ENCODE results near the gene ACTR2.
A peak's percentile ranks its signal among the peaks of the same experiment; 100 is the strongest.

ACTR2 gene

DNA sequence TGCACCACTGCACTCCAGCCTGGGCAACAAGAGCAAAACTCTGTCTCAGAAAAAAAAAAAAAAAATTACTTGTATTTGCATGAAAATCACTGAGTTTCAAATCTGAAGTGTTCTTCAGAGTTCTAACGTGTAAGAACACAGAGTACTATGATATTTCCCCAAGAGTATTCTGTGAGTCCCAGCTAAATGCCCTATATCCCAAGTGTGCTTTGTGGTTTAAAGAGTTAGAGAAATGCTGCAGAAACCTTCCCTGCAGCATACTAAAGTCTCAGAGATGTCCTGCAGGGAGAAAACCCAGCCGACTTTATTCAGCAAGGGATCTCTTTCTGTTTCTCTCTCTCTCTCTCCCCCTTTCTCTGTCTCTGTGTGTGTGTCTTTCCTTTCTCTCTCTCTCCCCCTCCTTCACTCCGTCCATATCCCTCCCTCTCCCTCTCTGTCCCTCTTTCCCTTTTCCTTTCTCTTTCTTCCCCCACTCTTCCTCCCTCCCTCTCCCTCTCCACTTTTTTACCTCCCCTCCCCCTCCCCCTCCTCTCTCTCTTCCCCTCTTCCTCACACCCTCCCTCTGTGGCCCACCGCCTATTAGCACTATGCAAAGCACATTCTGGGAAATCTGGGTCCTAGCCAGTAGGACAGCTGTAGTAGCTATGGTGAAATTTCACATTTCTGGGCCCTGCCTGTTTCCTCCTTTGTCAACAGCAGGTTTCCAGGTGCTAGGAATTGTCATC lies 54.2 kb downstream of the ACTR2 start:
- DNase-seq = no peak

DNA sequence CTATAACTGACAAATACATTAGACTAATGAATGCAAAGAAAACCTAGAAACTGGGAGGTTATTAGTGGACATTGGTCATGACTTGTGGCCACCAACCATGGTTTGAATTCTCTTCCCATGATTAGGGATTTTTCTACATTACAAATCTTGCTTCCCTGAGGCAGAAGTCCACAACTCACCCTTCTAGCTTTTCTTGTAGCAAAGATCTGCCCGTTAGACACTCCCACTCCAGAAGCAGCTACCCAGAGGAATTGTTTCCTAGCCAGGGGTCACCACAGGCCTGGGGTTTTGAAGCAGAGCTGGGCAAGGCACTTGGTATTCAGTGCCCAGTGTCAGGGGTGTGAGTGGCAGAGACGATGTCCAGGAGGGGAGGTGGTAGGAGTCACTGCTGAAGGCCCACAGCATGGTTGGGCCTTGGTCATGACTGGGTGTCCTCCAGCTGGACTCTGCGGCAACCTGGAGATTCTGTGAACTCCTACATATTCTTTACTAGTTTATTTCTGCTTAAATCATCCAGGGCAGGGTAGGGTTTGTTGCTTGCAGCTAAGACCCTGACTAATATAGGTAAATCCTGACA lies 54.9 kb downstream of the ACTR2 start:
- no peak for DNase-seq

DNA sequence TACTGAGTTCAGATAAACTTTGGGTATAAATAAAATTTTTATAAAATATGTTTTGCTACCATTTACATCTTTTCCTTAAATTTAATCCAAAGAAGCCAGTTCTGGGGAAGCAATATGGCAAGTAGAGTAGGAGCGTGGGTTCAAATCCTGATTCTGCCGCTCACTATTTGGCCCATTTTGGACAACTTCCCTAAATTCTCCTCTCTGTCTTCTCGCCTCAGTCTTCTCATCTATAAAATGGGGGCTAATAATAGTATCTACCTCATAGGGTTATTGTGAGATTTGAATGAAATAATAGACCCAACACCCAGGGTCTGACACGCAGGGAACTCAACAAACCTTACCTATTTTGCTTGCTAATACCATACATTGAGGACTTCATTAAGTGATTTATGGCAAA lies 59.7 kb downstream of the ACTR2 start:
- DNase-seq = no peak

DNA sequence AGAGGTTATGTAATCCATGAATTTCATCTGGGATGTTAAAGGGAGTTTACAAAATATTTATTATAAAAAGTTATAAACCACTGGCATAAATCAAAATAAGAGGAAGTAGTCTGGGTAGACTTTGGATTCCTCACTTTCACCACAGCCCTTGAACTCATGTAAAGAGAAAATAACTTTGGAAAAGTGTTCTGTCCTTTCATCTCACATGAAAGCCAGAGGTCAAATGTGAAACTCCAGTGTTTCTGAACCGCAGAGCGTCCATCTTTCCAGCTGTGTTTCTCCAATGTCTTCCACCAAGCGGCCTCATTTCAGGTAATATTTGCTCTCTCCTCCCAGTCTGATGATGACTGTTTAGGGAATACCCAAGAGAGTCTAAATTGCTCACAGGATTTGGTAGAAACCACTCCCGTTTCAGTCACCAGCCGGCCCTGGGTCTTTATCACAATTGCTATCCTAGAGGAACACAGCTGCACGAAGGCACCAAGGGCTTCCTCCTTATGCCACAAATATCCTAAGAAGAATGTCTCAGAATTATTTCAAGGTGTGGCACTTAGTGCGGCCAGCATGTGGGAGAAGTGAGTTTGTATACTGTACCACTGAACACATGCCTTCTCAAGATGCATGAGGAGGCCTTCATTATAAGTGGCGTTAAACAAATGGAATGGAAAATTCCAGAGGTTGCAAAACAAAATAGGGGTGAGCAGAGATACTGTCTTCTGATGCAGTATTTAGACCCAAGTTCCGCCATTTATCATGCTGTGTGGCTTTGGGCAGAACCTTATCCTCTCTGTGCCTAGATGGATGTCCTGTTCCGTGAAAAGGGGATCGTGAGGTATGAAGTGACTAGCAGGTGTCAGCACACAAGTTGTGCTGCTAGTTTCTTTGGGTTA lies 63.8 kb downstream of the ACTR2 start:
- DNase-seq = no peak

DNA sequence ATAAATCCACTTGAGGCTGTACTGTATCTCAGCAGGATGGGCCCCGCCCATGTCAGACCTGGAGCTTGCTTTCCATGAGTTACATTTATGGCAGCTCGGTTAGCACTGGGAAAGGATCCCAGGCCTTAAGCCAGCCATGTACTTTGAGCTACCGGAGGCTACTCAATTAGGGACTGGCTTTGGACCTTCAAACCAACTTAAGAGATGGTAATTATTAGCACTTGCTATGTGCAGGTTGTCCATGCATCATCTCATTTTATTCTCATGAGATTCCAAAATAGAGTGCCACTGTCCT lies 64.4 kb downstream of the ACTR2 start:
- DNase-seq = no peak

DNA sequence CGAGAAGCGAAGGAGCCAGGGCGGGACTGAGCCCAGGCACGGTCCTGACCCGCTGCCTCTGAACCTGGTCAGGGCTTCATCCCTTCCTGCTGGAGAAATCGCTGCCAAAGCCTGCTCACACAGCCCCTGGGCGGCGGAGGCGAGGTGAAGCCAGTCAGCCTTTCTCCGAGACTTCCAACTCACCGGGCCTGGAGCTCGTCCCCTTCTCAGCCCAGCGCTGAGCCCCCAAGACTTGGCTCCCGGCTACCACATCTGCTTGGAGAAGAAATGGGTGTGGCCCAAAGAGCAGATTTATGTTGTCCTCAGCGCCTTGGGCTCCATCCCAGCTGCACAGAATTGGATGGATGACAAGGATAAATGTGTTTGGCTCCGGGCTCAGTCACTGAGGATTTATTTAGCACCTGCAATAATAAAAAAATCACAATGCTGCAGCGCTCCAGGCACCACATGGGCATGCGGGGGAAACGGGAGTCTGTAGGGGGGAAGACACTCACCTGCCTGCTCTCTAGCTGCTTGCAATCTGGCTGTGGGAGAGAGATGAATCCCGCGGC lies 64.9 kb downstream of the ACTR2 start:
- no peak for DNase-seq

DNA sequence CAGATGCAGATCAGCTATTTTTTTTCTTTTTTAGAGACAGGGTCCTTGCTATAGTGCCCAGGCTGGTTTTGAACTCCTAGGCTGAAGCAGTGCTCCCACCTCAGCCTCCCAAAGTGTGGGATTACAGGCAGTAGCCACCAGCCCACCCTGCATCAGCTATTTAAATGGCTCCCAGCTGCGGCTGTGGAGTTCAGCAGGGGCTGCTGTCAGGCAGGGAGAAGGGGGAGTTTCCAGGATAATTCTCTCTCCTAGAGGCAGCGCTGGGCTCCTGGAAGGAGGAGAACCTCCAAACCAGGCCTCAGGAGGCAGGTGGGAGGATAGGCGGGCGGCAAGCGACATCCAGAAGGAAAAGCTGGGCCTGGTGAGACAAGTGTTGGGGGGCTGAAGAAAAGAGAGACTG lies 65.7 kb downstream of the ACTR2 start:
- DNase-seq = no peak

DNA sequence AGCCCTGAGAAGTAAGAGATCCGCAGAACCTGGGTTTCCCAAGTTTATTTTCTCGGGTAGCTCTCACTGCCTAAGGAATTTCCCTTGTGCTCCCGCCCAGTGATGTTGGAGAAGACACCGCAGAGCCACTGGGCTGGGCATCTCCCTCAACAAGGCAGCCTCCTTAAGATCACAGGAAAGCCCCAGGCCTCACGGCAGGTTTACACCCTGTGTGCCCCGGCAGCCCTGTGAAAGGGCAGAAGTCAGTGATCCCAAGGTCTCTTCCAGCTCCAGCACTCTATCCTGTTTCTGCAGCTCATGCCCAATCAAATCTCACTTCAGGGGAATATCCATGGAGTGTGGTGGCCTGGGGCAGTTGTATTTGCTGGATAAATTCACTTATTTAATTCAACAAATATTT lies 66.5 kb downstream of the ACTR2 start:
- DNase-seq = no peak

DNA sequence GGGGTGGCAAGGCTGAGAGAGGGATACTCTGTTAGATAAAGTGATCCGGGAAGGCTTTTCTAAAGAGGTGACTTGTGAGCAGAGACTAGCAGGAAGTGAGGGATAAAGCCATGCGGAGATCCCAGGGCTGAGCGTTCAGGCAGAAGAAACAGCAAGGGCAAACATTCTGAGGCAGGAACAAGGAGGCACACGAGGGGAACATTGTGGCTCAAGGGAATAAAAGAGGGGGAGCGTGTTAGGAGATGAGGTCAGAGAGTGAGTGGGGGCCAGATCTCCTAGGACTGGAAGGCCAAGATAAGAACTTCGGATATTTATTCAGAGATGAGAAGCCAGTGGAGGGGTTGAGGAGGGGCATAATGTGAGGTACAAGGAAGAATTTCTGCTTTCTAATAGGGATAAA lies 67.1 kb downstream of the ACTR2 start:
- DNase-seq = no peak

DNA sequence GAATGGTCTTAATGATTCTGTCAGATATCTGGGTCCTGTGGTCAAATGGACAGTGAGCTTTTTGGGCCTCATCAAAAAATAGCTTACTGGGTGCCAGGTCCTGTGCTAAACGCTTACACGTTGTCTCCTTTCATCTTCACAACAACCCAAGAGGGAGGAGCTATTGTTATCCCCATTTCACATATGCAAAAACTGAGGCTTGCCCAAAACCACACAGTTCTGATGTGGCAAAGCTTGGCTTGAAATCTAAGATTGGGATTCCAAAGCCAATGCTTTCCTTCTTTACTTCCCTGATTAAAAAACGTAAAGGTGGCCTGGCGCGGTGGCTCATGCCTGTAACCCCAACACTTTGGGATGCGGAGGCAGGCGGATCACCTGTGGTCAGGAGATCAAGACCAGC lies 69.3 kb downstream of the ACTR2 start:
- no peak for DNase-seq

DNA sequence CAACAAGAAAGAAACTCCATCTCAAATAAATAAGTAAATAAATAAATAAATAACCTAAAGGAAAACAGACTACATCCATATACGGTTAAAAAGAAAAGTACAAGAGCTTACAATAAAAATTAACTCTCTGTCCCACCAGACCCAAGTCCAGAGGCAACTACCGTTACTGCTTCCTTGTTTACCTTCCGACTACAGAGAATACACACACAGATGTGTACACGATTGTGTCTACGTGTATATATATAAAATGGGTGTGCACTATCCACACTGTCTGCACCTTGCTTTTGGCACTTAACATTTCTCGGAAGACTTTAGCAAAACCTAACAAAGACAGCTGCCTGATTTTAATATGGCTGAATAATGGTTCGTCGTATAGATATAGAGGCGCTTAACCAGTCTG lies 69.9 kb downstream of the ACTR2 start:
- no peak for DNase-seq

DNA sequence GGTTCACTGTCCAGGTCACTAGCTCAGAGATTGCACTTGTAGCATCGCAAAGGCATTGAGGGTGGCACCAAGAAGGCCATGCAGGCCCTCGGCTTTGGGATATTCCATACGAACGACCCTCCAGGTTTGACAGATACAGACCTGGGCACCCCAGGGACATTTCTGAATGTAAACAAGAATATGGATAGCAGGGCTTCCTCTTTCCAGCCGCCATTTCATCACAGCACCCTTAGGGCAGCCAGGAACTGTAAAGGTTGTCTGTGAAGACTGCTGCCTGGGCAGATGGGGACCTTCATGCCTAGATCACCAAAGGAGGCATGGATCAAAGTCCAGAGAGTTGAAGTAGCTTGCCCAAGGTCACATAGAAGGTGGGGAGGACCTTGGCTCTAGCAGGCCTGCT lies 70.5 kb downstream of the ACTR2 start:
- no peak for DNase-seq

DNA sequence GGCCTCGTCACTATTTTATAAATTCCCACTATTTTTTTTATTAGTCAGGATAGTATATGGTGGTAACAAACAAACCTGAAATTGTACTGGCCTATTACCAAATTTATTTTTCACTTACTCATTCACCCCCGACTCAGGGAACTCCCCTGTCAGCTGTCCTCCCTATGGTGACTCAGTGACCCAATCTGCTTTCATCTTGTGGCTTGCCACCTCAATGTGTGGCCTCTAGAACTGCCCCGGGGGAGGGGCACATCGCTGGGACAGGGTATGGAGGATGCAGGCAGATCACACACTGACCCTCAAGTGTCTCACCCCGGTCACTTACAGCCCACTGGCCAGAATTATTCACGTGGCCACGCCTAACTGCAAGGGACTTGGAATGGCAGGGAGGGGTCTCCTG lies 71.6 kb downstream of the ACTR2 start:
- DNase-seq = peak in 1 of 2 donors; percentile 22

DNA sequence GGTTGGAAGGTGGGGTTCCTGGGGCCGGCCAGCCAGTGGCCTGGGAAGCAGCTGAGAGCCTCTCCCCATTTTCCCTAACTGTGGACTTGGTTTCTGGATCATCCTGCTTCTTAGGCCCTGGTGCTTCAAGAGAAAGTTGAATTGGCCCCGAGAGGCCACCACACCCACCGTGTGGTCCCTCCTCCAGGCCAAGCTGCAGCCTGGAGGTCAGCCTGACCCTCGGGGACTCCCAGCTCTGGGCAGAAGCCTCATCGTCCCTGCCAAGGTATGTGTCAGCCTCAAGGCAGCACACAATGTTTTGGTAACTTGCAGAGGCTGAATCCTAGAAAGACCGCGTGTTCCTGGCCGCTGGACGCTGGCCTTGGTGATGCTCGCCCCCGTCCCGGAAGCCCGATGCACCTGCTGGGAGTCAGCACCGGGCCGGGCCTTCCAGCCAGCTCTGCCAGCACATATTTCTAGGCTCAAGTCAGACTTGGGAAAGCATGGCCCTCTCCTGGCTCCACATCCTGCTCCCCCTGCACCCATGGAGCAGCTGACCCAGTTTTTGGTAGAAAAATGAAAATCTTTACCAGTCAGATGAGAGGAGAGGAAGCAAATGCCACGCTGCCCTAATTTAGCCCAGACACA lies 72.6 kb downstream of the ACTR2 start:
- DNase-seq = no peak

DNA sequence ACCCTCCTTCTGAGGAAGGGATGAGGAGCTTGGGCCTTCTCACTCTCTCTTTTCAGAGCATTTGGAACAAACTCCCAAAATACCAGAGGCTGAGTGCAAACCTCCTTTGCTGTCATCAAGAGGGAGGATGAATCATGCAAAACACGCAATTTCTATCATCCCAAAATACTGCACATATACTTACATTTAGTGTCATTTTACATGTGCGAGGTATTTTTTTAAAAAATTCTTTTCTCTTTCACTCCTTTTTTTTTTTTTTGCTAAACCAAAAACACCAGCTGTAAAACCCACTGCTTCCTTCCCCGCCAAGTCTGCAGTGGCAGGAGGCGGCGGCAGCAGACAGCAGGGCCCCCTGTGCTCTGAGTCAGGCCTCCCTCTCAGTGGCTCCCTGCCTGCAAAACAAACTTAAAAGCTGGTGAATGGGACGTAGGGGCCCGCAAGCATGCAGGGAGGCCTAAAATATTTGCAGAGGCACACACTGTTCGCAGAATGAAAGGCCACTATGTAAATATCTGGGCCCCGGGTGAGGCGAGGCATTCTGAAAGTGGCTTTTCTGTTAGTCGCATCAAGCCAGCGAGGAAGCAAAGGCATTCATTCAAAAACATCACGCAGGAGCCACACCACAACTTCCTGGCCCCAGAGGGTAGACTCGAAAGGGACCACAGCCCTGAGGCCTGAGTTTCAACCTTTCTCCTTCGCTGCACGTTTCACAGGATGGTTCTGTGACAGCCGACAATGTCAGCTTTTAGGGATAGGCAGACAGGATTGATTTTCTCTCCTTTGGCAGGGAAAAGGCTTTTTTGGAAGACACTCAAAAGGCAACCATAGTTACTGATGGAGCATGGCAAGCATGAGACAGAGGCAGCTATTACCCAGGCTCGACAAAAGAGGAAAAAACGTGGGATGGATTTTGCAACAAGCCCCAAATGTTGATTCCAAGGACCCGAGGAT lies 73.4 kb downstream of the ACTR2 start:
- peak in 1 of 2 donors; percentile 79 for DNase-seq

DNA sequence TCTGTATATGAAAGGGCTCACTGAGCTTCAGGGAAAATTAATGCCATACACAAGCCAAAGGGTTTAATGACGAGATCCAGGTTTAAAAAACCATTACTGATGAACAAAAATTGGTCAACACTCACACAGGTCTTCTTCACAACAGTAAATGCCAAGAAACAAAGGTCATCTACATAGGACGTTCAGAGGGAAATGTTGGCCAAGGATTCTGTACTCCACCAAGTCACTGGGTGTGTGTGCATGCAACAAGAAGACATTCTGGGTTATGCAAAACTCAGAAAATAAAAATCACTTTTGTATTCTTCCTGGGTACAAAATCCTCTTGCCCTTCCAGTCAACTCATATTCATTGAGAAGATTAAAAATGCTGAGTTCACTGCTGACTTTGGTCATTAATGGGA lies 78.3 kb downstream of the ACTR2 start:
- no peak for DNase-seq

DNA sequence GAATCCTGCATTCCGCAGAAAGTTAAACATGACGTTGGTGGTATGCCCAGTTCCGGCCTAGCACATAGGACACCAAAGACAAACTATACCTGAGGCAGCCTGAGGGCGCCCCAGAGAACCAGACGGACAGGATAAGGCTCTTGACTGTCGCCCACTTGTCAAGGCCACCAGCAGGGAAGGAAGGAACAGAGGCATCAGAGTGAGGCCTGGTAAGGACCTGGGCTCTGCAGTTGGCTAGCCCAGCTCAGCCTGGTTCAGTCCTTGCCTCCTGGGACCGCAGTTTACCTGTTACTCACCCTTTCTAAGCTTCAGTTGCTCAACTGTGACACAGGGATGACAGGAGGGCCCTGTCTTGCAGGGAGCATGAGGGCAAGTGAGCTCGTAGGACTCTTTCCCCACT lies 82.1 kb downstream of the ACTR2 start:
- DNase-seq = no peak

DNA sequence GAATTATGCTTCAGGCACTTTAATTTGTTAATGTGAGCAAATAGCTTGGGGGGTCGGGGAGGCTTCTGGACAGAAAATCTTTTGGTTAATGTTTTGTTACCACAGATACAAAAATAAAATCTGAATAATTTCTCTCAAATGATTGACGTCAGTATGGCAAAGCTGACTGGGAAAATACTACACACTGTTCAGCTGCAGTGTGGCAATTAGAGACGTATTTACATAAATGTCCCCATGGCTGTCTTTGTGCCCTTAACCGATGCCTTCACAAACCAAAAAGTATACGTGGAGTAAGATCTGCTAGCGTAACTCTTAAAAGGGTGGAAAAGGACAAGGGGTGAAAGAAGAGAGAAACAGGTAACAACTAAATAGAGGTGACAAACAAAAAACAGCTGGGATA lies 83.4 kb downstream of the ACTR2 start:
- DNase-seq = no peak

DNA sequence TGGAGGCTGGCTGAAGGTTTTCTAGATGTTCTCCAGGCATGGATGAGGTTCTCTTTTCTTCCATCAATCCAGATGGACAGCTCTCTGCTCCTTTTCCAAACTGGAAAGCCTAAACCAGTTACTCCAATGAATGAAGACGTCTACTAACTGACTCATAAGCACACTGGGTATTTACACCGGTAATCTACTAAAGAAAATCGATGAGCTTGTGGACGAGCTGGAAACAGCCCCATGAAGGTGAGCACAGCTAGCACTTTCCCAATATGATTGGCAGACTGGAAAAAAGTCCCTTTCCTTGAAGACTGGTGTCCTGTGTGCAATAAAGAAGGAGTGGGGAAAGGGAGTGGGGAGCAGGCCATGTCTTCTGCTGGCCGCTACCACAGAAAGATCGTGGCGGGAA lies 84.0 kb downstream of the ACTR2 start:
- DNase-seq = no peak

DNA sequence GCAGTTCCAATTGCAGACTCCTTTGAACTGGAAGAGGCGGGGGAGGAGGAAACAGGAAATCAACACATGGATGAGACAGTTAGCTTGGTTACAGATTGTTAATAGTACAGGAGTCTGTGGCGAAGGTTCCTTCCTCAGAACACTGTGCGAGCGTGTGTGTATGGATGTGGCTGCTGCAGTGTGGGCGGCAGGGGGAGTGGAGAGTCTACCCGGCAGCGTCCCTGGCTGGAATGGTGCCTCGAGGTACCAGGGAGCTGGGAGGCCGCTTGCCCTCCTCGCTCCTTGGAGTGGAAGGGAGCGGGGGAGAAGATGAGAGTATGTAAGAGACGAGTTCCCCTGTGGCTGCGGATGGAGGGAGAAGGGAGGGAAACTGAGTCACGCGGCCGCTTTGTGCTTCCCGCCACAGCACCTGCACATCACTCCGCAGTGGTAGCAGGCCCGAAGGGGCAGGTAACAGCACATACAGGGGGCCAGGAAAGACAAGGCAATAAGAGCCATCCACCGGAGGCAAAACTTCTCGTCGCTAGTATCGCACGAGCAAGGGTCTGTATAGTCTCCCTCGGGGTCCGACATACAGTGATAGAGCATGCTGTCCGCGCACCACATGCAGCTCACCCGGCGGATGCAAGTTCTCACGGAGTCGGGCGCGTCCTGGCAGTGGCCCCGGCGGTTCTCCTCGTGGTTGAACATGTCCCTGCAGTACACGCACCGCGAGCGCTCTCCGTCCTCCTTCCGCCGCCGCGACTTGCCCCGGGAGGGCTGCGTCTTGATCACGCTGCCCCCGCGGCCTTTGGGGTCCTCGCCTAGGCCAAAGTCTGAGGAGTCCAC lies 85.7 kb downstream of the ACTR2 start:
- DNase-seq = no peak

DNA sequence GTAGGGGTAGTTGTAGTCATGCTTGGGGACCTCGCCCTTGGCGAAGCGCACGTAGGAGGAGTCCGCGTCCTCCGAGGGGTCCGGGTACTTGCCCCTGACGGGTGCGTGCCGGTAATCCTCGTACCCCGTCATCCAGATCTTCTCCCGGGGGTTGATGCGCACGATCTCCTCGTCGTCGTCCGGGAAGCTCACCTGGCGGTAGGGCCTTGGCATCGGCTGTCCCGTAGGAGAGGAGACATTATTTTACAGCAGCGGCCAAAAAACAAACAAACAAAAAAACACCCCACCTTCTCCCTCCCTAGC lies 86.3 kb downstream of the ACTR2 start:
- no peak for DNase-seq
